Right lobe of liver (tissue), 6 donors: ENCODE results near the gene CATSPER1. TPM values are rescaled to one million over a fixed set of nuclear protein-coding genes. Genes with fewer than 3 reads are reported as not detected.
A peak's percentile ranks its signal among the peaks of the same experiment; 100 is the strongest.

Source experiments
- ATAC-seq, 4 donors: fragments of 200-7000 bp; cut with Tn5 transposase; one replicate each; pipeline ENCODE4 v1.9.1; 2020; ENCODE audit warnings: mild to moderate bottlenecking in 4 of 4, moderate library complexity in 4 of 4
- DNase-seq, 3 donors: peaks; one replicate each; pipeline ENCODE4 v3.0.0-alpha.2; 2020
- H3K27ac ChIP-seq, 3 donors: fragments of 200-600 bp; one replicate each; pipeline ENCODE4 v1.8.0; 2022
- H3K27me3 ChIP-seq, 2 donors: fragments of 200-600 bp; one replicate each; pipeline ENCODE4 v1.8.0; 2022
- H3K36me3 ChIP-seq, 4 donors: fragments of 200-600 bp; sonication (generic) in 1 of 4; one replicate each; pipeline versions ENCODE4 v1.5.1 to v1.8.0; 2017 to 2022; ENCODE audit warnings: control low read depth in 1 of 4
- H3K4me1 ChIP-seq, 4 donors: fragments of 200-600 bp; sonication (generic) in 1 of 4; one replicate each; pipeline versions ENCODE4 v1.5.1 to v1.8.0; 2017 to 2022; ENCODE audit warnings: control low read depth in 1 of 4
- H3K4me3 ChIP-seq, 3 donors: fragments of 200-600 bp; one replicate each; pipeline ENCODE4 v1.8.0; 2022
- H3K9me3 ChIP-seq, 4 donors: fragments of 200-600 bp; sonication (generic) in 1 of 4; one replicate each; pipeline versions ENCODE4 v1.5.1 to v1.8.0; 2017 to 2022; ENCODE audit warnings: control low read depth in 1 of 4
- CTCF ChIP-seq, 4 donors: fragments of 200-600 bp in 3 of 4; fragments of 450-650 bp in 1 of 4; IDR thresholded peaks; one replicate each; pipeline versions ENCODE4 v1.5.1 to v1.8.0; 2016 to 2022; ENCODE audit warnings: antibody characterized with exemption in 4 of 4, mild to moderate bottlenecking in 2 of 4
- POLR2A ChIP-seq: fragments of 450-650 bp; IDR thresholded peaks from one replicate; pipeline ENCODE4 v1.6.1; 2017; ENCODE audit warnings: antibody characterized with exemption, mild to moderate bottlenecking
- WGBS: methylation state at CpG from one replicate; pipeline ENCODE4 v1.1.6; 2018; ENCODE audit warnings: low coverage, low lambda C conversion rate; ENCODE audit not compliant: insufficient coverage; ENCODE audit errors: missing lambda C conversion rate; 5-methylcytosine and 5-hydroxymethylcytosine counted together
- intact Hi-C, 2 donors: fragments of 100-400 bp; cut with DNase I; formaldehyde crosslinking; loops; one replicate each; pipeline versions ENCODE4 v1.11.2 to v1.14.1; 2022
- total RNA-seq, 6 experiments: library from RNA; depleted of rRNA in 2 of 6; stranded (reverse); fragments of >200 nt in 2 of 6; fragmentation: NEBNext Ultra II Directional in 3 of 6; extraction: Animal tissue kit (Norgen Biotek cat#: 25700) in 3 of 6; gene quantifications; one replicate each; pipeline versions ENCODE4 v1.1.0 to v1.2.4, GENCODE V29; 2016 to 2023
- donor health status: DM: no; HTN: yes; CAD: no.
- donor health status: DM: no; HTN: no; CAD: no.
- donor health status: DM: no; HTN: no; CAD: no.
- donor health status: DM: no; HTN: yes; CAD: no.
- donor health status: DM: no; HTN: yes; CAD: no.

Gene CATSPER1
- total RNA-seq, 6 experiments from 2014 or later, result not detected

GRCh38 chr11:65976216-65977176 lies 49.8 kb downstream of the CATSPER1 start:
- Histone ChIP-seq H3K4me3 (no peak overlapping the region), H3K9me3 (no peaks in the 10 kb centered on the region), H3K27ac (no peak overlapping the region), H3K4me1 (no peaks in the 10 kb centered on the region), H3K36me3 (peaks cover 0 to 40% (median 17%) of the 10 kb centered on the region in 4 donors), H3K27me3 (no peaks in the 10 kb centered on the region)
- intact Hi-C loops, result no loop called here
- 95% methylated on average over 8 of the region's 43 CpGs for WGBS
- ATAC-seq (no peak), DNase-seq (no peak)
- TF ChIP-seq CTCF (IDR thresholded peaks at IDR 0.05) (no peak), POLR2A (no peak)

GRCh38 chr11:65975771-65976170 lies 50.5 kb downstream of the CATSPER1 start:
- no peak for DNase-seq
- peaks cover 0 to 40% (median 17%) of the 10 kb centered on the region in 4 donors for H3K36me3 ChIP-seq

GRCh38 chr11:65973439-65974110 lies 52.7 kb downstream of the CATSPER1 start:
- ATAC-seq, result no peak
- Histone ChIP-seq H3K9me3 (no peaks in the 10 kb centered on the region), H3K27me3 (no peaks in the 10 kb centered on the region), H3K36me3 (peaks cover 0 to 40% (median 13%) of the 10 kb centered on the region in 4 donors), H3K4me3 (no peak overlapping the region), H3K27ac (no peak overlapping the region), H3K4me1 (no peaks in the 10 kb centered on the region)
- DNase-seq, result peak in 1 of 3 donors; percentile 21
- intact Hi-C loops, result no loop called here
- WGBS, result 75% methylated on average over 6 of the region's 13 CpGs
- TF ChIP-seq CTCF (IDR thresholded peaks at IDR 0.05) (no peak), POLR2A (no peak)

More at GRCh38 chr11:65975771-65976170, 50.5 kb downstream of the CATSPER1 start:
- Histone ChIP-seq H3K4me3 (no peak overlapping the region), H3K27me3 (no peaks in the 10 kb centered on the region), H3K27ac (no peak overlapping the region), H3K9me3 (no peaks in the 10 kb centered on the region), H3K4me1 (no peaks in the 10 kb centered on the region)
- no peak for TF ChIP-seq POLR2A
- TF ChIP-seq CTCF (IDR thresholded peaks at IDR 0.05), result no peak
- 92% methylated on average over 6 of the region's 9 CpGs for WGBS
- ATAC-seq, result no peak
- intact Hi-C loops, result no loop called here

- Histone ChIP-seq H3K9me3 (no peaks in the 10 kb centered on the region), H3K27ac (no peak overlapping the region), H3K4me3 (no peak overlapping the region), H3K36me3 (peaks cover 0 to 38% (median 9%) of the 10 kb centered on the region in 4 donors), H3K4me1 (no peaks in the 10 kb centered on the region), H3K27me3 (no peaks in the 10 kb centered on the region)
- 95% methylated on average over 8 of the region's 8 CpGs for WGBS
- intact Hi-C loops, result no loop called here
- DNase-seq, result peak in 1 of 3 donors; percentile 6
- TF ChIP-seq CTCF (IDR thresholded peaks at IDR 0.05), result no peak
- no peak for TF ChIP-seq POLR2A
- no peak for ATAC-seq
These were observed 54.2 kb downstream of the CATSPER1 start for GRCh38 chr11:65972116-65972515.
